H9 (cell line): Measurements from ENCODE around the gene PDE3B. TPM values are rescaled to one million over a fixed set of nuclear protein-coding genes. Genes with fewer than 3 reads are reported as not detected.
A peak's percentile ranks its signal among the peaks of the same experiment; 100 is the strongest.

ENCODE experiments used
- DNase-seq: peaks from one replicate; pipeline ENCODE4 v3.0.0-alpha.2; 2017
- H2AFZ ChIP-seq: one replicate; pipeline ENCODE4 v1.6.1; 2013; ENCODE audit warnings: mild to moderate bottlenecking, low read length, control low read depth, moderate library complexity
- H2AK5ac ChIP-seq: 2 replicates; pipeline ENCODE4 v1.6.1; 2013; ENCODE audit warnings: low read length, control low read depth, mixed read lengths; ENCODE audit not compliant: insufficient read length
- H2BK120ac ChIP-seq: one replicate; pipeline ENCODE4 v1.6.1; 2013; ENCODE audit warnings: low read depth, mild to moderate bottlenecking, low read length, control low read depth, inconsistent platforms; ENCODE audit not compliant: poor library complexity, severe bottlenecking
- H2BK12ac ChIP-seq: 2 replicates; pipeline ENCODE4 v1.6.1; 2013; ENCODE audit warnings: low read length, control low read depth, mixed read lengths, low read depth; ENCODE audit not compliant: insufficient read length
- H2BK15ac ChIP-seq: 2 replicates; pipeline ENCODE4 v1.6.1; 2013; ENCODE audit warnings: low read depth, low read length, control low read depth
- H2BK20ac ChIP-seq: one replicate; pipeline ENCODE4 v1.6.1; 2013; ENCODE audit warnings: low read depth, mild to moderate bottlenecking, low read length, control low read depth, inconsistent platforms; ENCODE audit not compliant: poor library complexity, severe bottlenecking
- H2BK5ac ChIP-seq: 2 replicates; pipeline ENCODE4 v1.6.1; 2013; ENCODE audit warnings: low read length, control low read depth, mixed read lengths; ENCODE audit not compliant: insufficient read length
- H3K14ac ChIP-seq: 2 replicates; pipeline ENCODE4 v1.6.1; 2013; ENCODE audit warnings: low read length, control low read depth; ENCODE audit not compliant: insufficient read depth
- H3K18ac ChIP-seq: 2 replicates; pipeline ENCODE4 v1.6.1; 2013; ENCODE audit warnings: low read depth, mild to moderate bottlenecking, mixed read lengths, low read length, control low read depth; ENCODE audit not compliant: insufficient read length
- H3K23ac ChIP-seq: 2 replicates; pipeline ENCODE4 v1.6.1; 2013; ENCODE audit warnings: low read length, control low read depth, mixed read lengths, low read depth; ENCODE audit not compliant: insufficient read length
- H3K23me2 ChIP-seq: 2 replicates; pipeline ENCODE4 v1.6.1; 2013; ENCODE audit warnings: low read depth, mild to moderate bottlenecking, mixed read lengths, low read length, control low read depth; ENCODE audit not compliant: insufficient read length, poor library complexity, severe bottlenecking
- H3K27ac ChIP-seq: 2 replicates; pipeline ENCODE4 v1.5.1; 2013; ENCODE audit warnings: low read length, control low read depth, mixed read lengths, low read depth; ENCODE audit not compliant: insufficient read length
- H3K27me3 ChIP-seq: 2 replicates; pipeline ENCODE4 v1.6.1; 2013; ENCODE audit warnings: low read length, control low read depth, inconsistent platforms; ENCODE audit not compliant: insufficient read depth
- H3K4ac ChIP-seq: 2 replicates; pipeline ENCODE4 v1.6.1; 2013; ENCODE audit warnings: low read depth, mild to moderate bottlenecking, control low read depth, inconsistent platforms, low read length, moderate library complexity
- H3K4me1 ChIP-seq: 2 replicates; pipeline ENCODE4 v1.6.1; 2013; ENCODE audit warnings: low read length, control low read depth, inconsistent platforms; ENCODE audit not compliant: insufficient read depth
- H3K4me2 ChIP-seq: 2 replicates; pipeline ENCODE4 v1.6.1; 2013; ENCODE audit warnings: low read length, control low read depth, mixed read lengths; ENCODE audit not compliant: insufficient read length, insufficient read depth
- H3K56ac ChIP-seq: 2 replicates; pipeline ENCODE4 v1.6.1; 2013; ENCODE audit warnings: low read depth, mild to moderate bottlenecking, mixed read lengths, low read length, control low read depth; ENCODE audit not compliant: insufficient read length
- H3K79me1 ChIP-seq: 2 replicates; pipeline ENCODE4 v1.6.1; 2013; ENCODE audit warnings: low read depth, mild to moderate bottlenecking, moderate library complexity, low read length, control low read depth, inconsistent platforms; ENCODE audit not compliant: insufficient read depth, poor library complexity, severe bottlenecking
- H3K79me2 ChIP-seq: 2 replicates; pipeline ENCODE4 v1.6.1; 2013; ENCODE audit warnings: low read length, control low read depth, inconsistent platforms; ENCODE audit not compliant: insufficient read depth
- H3K9ac ChIP-seq: 2 replicates; pipeline ENCODE4 v1.6.1; 2013; ENCODE audit warnings: low read length, control low read depth, mixed read lengths; ENCODE audit not compliant: insufficient read length; ENCODE audit errors: extremely low read depth
- H3K9me3 ChIP-seq: one replicate; pipeline ENCODE4 v1.6.1; 2013; ENCODE audit warnings: low read depth, low read length, inconsistent platforms; ENCODE audit not compliant: control insufficient read depth
- H3T11ph ChIP-seq: one replicate; pipeline ENCODE4 v1.6.1; 2013; ENCODE audit warnings: mild to moderate bottlenecking, low read length, control low read depth, inconsistent platforms
- H4K20me1 ChIP-seq: one replicate; pipeline ENCODE4 v1.6.1; 2013; ENCODE audit not compliant: control insufficient read depth, insufficient read length, insufficient read depth
- H4K5ac ChIP-seq: 2 replicates; pipeline ENCODE4 v1.6.1; 2013; ENCODE audit warnings: low read depth, mild to moderate bottlenecking, mixed read lengths, low read length, control low read depth; ENCODE audit not compliant: insufficient read length
- H4K8ac ChIP-seq: replicated peaks from 2 replicates; pipeline ENCODE4 v1.6.1; 2013; ENCODE audit warnings: low read length, control low read depth, mixed read lengths, low read depth; ENCODE audit not compliant: insufficient read length
- H4K91ac ChIP-seq: 2 replicates; pipeline ENCODE4 v1.6.1; 2013; ENCODE audit warnings: low read depth, mild to moderate bottlenecking, moderate library complexity, mixed read lengths, low read length, control low read depth; ENCODE audit not compliant: insufficient read length
- H3K27ac Mint-ChIP-seq, 3 experiments: 2 replicates in 2 of 3; 3 replicates in 1 of 3; pipeline ENCODE4 v1.8.0; 2020 to 2021; ENCODE audit warnings: mixed read lengths in 3 of 3, mild to moderate bottlenecking in 1 of 3, moderate library complexity in 1 of 3
- H3K27me3 Mint-ChIP-seq: 2 replicates; pipeline ENCODE4 v1.8.0; 2021; ENCODE audit warnings: low read depth, mild to moderate bottlenecking, moderate library complexity, mixed read lengths
- H3K36me3 Mint-ChIP-seq, 3 experiments: 2 replicates in 2 of 3; 3 replicates in 1 of 3; pipeline ENCODE4 v1.8.0; 2020 to 2021; ENCODE audit warnings: low read depth in 3 of 3, mixed read lengths in 3 of 3; ENCODE audit not compliant: insufficient read depth in 1 of 3
- H3K4me1 Mint-ChIP-seq, 2 experiments: 2 replicates each; pipeline ENCODE4 v1.8.0; 2020; ENCODE audit warnings: mixed read lengths in 2 of 2
- H3K4me3 Mint-ChIP-seq, 2 experiments: 2 replicates in 1 of 2; 3 replicates in 1 of 2; pipeline ENCODE4 v1.8.0; 2020 to 2021; ENCODE audit warnings: mild to moderate bottlenecking in 2 of 2, mixed read lengths in 2 of 2, moderate library complexity in 1 of 2
- H3K9me3 Mint-ChIP-seq, 2 experiments: 2 replicates in 1 of 2; 3 replicates in 1 of 2; pipeline ENCODE4 v1.8.0; 2020; ENCODE audit warnings: mild to moderate bottlenecking in 2 of 2, mixed read lengths in 2 of 2, moderate library complexity in 1 of 2
- WGBS: extraction: QIAGEN DNeasy Blood & Tissue Kit; methylation state at CpG from one replicate; pipeline ENCODE4 v1.1.7; 2013; ENCODE audit warnings: missing lambda C conversion rate, low lambda C conversion rate, mixed read lengths; ENCODE audit not compliant: insufficient read length; ENCODE audit errors: extremely low coverage; 5-methylcytosine and 5-hydroxymethylcytosine counted together
- total RNA-seq: library from RNA; stranded (reverse); gene quantifications from 2 replicates; pipeline ENCODE4 v1.2.1, GENCODE V29; 2021
- TF ChIP-seq, protein P1 (sequence below): fragments of 200-600 bp; sonication (generic); conservative IDR thresholded peaks from 3 replicates; pipeline ENCODE4 v1.8.0; 2021; ENCODE audit warnings: antibody characterized with exemption, mild to moderate bottlenecking

Gene PDE3B
- total RNA-seq, 1 experiment from 2014 or later: 6.6 TPM

DNA sequence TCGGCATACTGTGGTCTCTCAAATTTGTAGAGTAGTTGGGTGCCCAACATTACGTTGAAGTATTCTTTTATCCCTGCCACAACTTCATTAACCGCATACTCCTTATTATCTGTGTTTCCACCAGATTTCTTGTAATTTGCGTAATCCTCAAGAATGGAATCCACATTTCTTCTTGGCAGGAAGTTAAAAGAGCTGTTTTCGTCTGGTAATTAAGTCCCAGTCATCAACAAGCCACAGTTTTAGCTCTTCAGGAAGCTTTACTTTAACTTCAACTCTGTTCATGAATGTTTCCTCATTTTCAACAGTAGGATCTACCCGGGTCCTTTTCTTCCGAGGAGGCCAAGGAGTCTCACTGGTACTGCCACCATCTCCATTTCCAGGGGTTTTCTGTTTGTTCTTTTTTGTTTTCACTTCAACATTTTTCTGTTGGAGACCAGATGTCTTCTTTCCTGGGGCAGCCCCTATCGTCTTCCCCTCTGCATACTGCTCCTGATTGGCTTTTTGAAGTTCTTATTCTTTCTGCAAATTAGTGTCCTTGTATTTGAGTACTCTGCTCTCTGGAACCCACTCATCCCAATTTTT lies 30.3 kb downstream of the PDE3B start:
- Mint-ChIP-seq H3K36me3 (no peaks in the 10 kb centered on the region; a peak in 1 of 7 replicates), H3K4me3 (no peak overlapping the region), H3K27me3 (no peaks in the 10 kb centered on the region), H3K9me3 (peaks cover 0 to 2% of the 10 kb centered on the region in 2 experiments; a peak in 1 of 5 replicates), H3K4me1 (peaks cover 5 to 8% of the 10 kb centered on the region in 2 experiments; a peak in 2 of 4 replicates), H3K27ac (0 out of 7 replicates have a peak overlapping the region, but pooled peaks of 1 of the 3 experiments have one; percentile 12)
- Histone ChIP-seq H3K9me3 (no peaks in the 10 kb centered on the region), H3K23me2 (no peaks in the 10 kb centered on the region), H2BK20ac (no peak overlapping the region), H2AFZ (no peak overlapping the region), H3K4me2 (no peak overlapping the region), H4K8ac (no peak overlapping the region), H3K9ac (no peak overlapping the region), H3K18ac (no peak overlapping the region), H2BK5ac (no peak overlapping the region), H3K27ac (no peak overlapping the region), H4K91ac (no peak overlapping the region), H2BK12ac (no peak overlapping the region), H2BK120ac (no peak overlapping the region), H3K27me3 (no peaks in the 10 kb centered on the region), H4K20me1 (no peaks in the 10 kb centered on the region), H3K79me2 (no peaks in the 10 kb centered on the region), H3T11ph (no peak overlapping the region), H2BK15ac (no peak overlapping the region), H3K56ac (no peak overlapping the region), H3K14ac (no peak overlapping the region), H3K79me1 (no peaks in the 10 kb centered on the region), H2AK5ac (no peak overlapping the region), H4K5ac (no peak overlapping the region), H3K4me1 (no peaks in the 10 kb centered on the region), H3K4ac (no peak overlapping the region), H3K23ac (no peak overlapping the region)
- WGBS: no CpG with 5 or more reads among the region's 8 CpGs
- no peak for DNase-seq
- TF ChIP-seq, protein P1, sequence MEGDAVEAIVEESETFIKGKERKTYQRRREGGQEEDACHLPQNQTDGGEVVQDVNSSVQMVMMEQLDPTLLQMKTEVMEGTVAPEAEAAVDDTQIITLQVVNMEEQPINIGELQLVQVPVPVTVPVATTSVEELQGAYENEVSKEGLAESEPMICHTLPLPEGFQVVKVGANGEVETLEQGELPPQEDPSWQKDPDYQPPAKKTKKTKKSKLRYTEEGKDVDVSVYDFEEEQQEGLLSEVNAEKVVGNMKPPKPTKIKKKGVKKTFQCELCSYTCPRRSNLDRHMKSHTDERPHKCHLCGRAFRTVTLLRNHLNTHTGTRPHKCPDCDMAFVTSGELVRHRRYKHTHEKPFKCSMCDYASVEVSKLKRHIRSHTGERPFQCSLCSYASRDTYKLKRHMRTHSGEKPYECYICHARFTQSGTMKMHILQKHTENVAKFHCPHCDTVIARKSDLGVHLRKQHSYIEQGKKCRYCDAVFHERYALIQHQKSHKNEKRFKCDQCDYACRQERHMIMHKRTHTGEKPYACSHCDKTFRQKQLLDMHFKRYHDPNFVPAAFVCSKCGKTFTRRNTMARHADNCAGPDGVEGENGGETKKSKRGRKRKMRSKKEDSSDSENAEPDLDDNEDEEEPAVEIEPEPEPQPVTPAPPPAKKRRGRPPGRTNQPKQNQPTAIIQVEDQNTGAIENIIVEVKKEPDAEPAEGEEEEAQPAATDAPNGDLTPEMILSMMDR: no peak
